ENCODE results near the gene PLA2G2F. TPM values are rescaled to one million over a fixed set of nuclear protein-coding genes. Genes with fewer than 3 reads are reported as not detected.
A peak's percentile ranks its signal among the peaks of the same experiment; 100 is the strongest.

The PLA2G2F gene
- total RNA-seq, 1 donor from 2014 or later = not detected

DNA sequence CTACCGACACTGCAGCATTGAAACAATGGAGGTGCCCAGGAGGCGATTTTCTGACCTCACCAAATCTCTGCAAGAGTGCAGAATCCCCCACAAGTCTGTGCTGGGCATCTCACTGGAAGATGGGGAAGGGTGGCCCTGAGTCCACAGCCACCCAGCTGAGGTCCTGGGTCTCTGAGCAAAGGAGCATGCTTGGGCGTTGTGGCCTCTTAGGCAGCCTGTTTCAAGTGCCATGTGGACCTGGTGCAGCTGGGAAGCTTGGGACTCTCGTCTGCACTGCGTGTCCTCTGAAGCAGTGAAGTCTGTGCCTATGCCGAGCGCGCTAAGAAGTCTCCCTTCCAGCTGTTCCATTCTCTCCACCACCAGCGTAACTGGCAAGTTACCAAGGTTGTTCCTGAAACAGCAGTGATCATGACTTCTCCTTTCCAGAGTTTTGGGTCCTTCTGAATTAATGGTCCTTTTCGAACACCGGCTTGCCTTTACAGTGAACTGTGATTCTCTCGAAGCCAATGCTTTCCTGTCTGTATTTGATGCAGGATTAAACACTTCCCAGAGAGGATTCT lies 52.2 kb downstream of the PLA2G2F start:
- Mint-ChIP-seq H3K27ac (no peak overlapping the region), H3K4me3 (no peak overlapping the region), H3K27me3 (ENCODE audit: low read depth) (peaks cover 25% of the 10 kb centered on the region), H3K9me3 (no peaks in the 10 kb centered on the region), H3K4me1 (peaks cover 39% of the 10 kb centered on the region), H3K36me3 (peaks cover 3% of the 10 kb centered on the region)
- no peak for TF ChIP-seq CTCF (IDR thresholded peaks at IDR 0.05; ENCODE audit: unreplicated experiment)
- no peak for DNase-seq (ENCODE audit: low spot score in 2 of 2, unreplicated experiment in 2 of 2)

- TF ChIP-seq CTCF (IDR thresholded peaks at IDR 0.05; ENCODE audit: unreplicated experiment) = no peak
- Mint-ChIP-seq H3K9me3 (no peaks in the 10 kb centered on the region), H3K36me3 (peaks cover 3% of the 10 kb centered on the region), H3K4me3 (no peak overlapping the region), H3K4me1 (peaks cover 30% of the 10 kb centered on the region), H3K27ac (no peak overlapping the region), H3K27me3 (ENCODE audit: low read depth) (peaks cover 27% of the 10 kb centered on the region)
- DNase-seq (ENCODE audit: low spot score in 2 of 2, unreplicated experiment in 2 of 2) = no peak
These were observed 53.2 kb downstream of the PLA2G2F start for GRCh38 chr1:20192364-20192763.

GRCh38 chr1:20192871-20193411 lies 53.8 kb downstream of the PLA2G2F start:
- Mint-ChIP-seq H3K4me1 (peaks cover 25% of the 10 kb centered on the region), H3K36me3 (peaks cover 3% of the 10 kb centered on the region), H3K9me3 (no peaks in the 10 kb centered on the region), H3K27me3 (ENCODE audit: low read depth) (peaks cover 28% of the 10 kb centered on the region), H3K27ac (no peak overlapping the region), H3K4me3 (no peak overlapping the region)
- no peak for DNase-seq (ENCODE audit: low spot score in 2 of 2, unreplicated experiment in 2 of 2)
- TF ChIP-seq CTCF (IDR thresholded peaks at IDR 0.05; ENCODE audit: unreplicated experiment) = no peak

- DNase-seq (ENCODE audit: low spot score in 2 of 2, unreplicated experiment in 2 of 2) = no peak
- Mint-ChIP-seq H3K4me1 (peaks cover 18% of the 10 kb centered on the region), H3K9me3 (no peaks in the 10 kb centered on the region), H3K27ac (no peak overlapping the region), H3K27me3 (ENCODE audit: low read depth) (peaks cover 27% of the 10 kb centered on the region), H3K36me3 (peaks cover 3% of the 10 kb centered on the region), H3K4me3 (no peak overlapping the region)
- TF ChIP-seq CTCF (IDR thresholded peaks at IDR 0.05; ENCODE audit: unreplicated experiment) = no peak
These were observed 55.1 kb downstream of the PLA2G2F start for GRCh38 chr1:20194224-20194623.

GRCh38 chr1:20194757-20195461 lies 55.8 kb downstream of the PLA2G2F start:
- TF ChIP-seq CTCF (IDR thresholded peaks at IDR 0.05; ENCODE audit: unreplicated experiment) = peak; percentile 51
- Mint-ChIP-seq H3K27ac (no peak overlapping the region), H3K4me3 (no peak overlapping the region)

More at GRCh38 chr1:20194757-20195461, 55.8 kb downstream of the PLA2G2F start:
- no peaks in the 10 kb centered on the region for H3K9me3 Mint-ChIP-seq
- DNase-seq (ENCODE audit: low spot score in 2 of 2, unreplicated experiment in 2 of 2) = peak; percentile 33 to 71
- peaks cover 3% of the 10 kb centered on the region for H3K36me3 Mint-ChIP-seq
- H3K4me1 Mint-ChIP-seq = peaks cover 18% of the 10 kb centered on the region
- H3K27me3 Mint-ChIP-seq (ENCODE audit: low read depth) = peaks cover 28% of the 10 kb centered on the region

Measured in mesothelial cell of epicardium (in vitro differentiated cells).